HG03097 (cell line): ENCODE results near the gene ATP12A.

Experiments
- ATAC-seq: cut with Tn5 transposase; IDR thresholded peaks from one replicate; pipeline ENCODE4 v1.9.1; 2021; ENCODE audit not compliant: unreplicated experiment, low FRiP score

The ATP12A gene

GRCh38 chr13:24680258-24680920 lies at the start of gene ATP12A:
Gene ATP12A, plus strand, starts transcription at chr13:24680408. Its CDS starts 336 bp downstream, at chr13:24680744.
- ATAC-seq: no peak

GRCh38 chr13:24630851-24631620 lies 49.2 kb upstream of the ATP12A start:
- no peak for ATAC-seq

GRCh38 chr13:24631922-24632321 lies 48.3 kb upstream of the ATP12A start:
- ATAC-seq: no peak

- ATAC-seq: no peak
These were observed 47.7 kb upstream of the ATP12A start for GRCh38 chr13:24632382-24633121.

- ATAC-seq: no peak
These were observed 43.4 kb upstream of the ATP12A start for GRCh38 chr13:24636776-24637175.

- ATAC-seq: no peak
These were observed 42.1 kb upstream of the ATP12A start for GRCh38 chr13:24638096-24638495.

GRCh38 chr13:24640752-24641151 lies 39.5 kb upstream of the ATP12A start:
- ATAC-seq: no peak

GRCh38 chr13:24642219-24642618 lies 38.0 kb upstream of the ATP12A start:
- ATAC-seq: no peak

GRCh38 chr13:24644036-24644435 lies 36.2 kb upstream of the ATP12A start:
- no peak for ATAC-seq

- ATAC-seq: no peak
These were observed 31.9 kb upstream of the ATP12A start for GRCh38 chr13:24648271-24648670.

- ATAC-seq: no peak
These were observed 31.1 kb upstream of the ATP12A start for GRCh38 chr13:24648983-24649687.

- ATAC-seq: no peak
These were observed 30.5 kb upstream of the ATP12A start for GRCh38 chr13:24649688-24650043.

GRCh38 chr13:24650161-24650560 lies 30.0 kb upstream of the ATP12A start:
- no peak for ATAC-seq

- ATAC-seq: no peak
These were observed 28.4 kb upstream of the ATP12A start for GRCh38 chr13:24651718-24652345.

- no peak for ATAC-seq
These were observed 27.8 kb upstream of the ATP12A start for GRCh38 chr13:24652359-24652758.

- ATAC-seq: no peak
These were observed 25.5 kb upstream of the ATP12A start for GRCh38 chr13:24654741-24655140.

- no peak for ATAC-seq
These were observed 21.0 kb upstream of the ATP12A start for GRCh38 chr13:24659239-24659638.

GRCh38 chr13:24660023-24660741 lies 20.0 kb upstream of the ATP12A start:
- ATAC-seq: no peak

- no peak for ATAC-seq
These were observed 18.5 kb upstream of the ATP12A start for GRCh38 chr13:24661713-24662112.
